HepG2 (cell line): ENCODE results near the gene ACTA2. TPM values are rescaled to one million over a fixed set of nuclear protein-coding genes. Genes with fewer than 3 reads are reported as not detected.

Experiments
- ATAC-seq: fragments of 200-7000 bp; cut with Tn5 transposase; 3 replicates; pipeline ENCODE4 v1.9.1; 2020; ENCODE audit warnings: mild to moderate bottlenecking, moderate library complexity
- BruUV-seq: library from RNA; stranded (reverse); fragments of 400-500 nt; replicated peaks from 2 replicates; lab custom pipeline; 2021; lab: Mats Ljungman, UMichigan
- CTCF ChIA-PET: fragments of 300-600 bp; formaldehyde crosslinking; extraction: SDS; loops from one replicate; lab custom pipeline; 2021; ENCODE audit warnings: low total read pairs, inconsistent platforms, low intra/inter-chr PET ratio; lab: Yijun Ruan, JAX
- POLR2A ChIA-PET: fragments of 350-600 bp; sonication (Branson Sonifier 250); formaldehyde crosslinking; loops from one replicate; lab custom pipeline; 2020; ENCODE audit warnings: antibody characterized with exemption, inconsistent platforms; lab: Yijun Ruan, JAX
- DNase-seq: peaks from one replicate; pipeline ENCODE4 v3.0.0-alpha.2; 2015; ENCODE audit warnings: low spot score
- FAIRE-seq: peaks from 3 replicates; lab custom pipeline; 2011; peaks lifted over from hg19 to GRCh38; lab: Jason Lieb, UNC
- H2AFZ ChIP-seq: one replicate; pipeline ENCODE4 v1.6.1; 2011; ENCODE audit warnings: low read length, inconsistent platforms
- H3K27ac ChIP-seq: fragments of 300-600 bp; 3 replicates; pipeline ENCODE4 v1.8.0; 2011; ENCODE audit warnings: mixed run types, mild to moderate bottlenecking, mixed read lengths, low read length, inconsistent platforms; ENCODE audit not compliant: insufficient read depth; ENCODE audit errors: extremely low read length
- H3K27me3 ChIP-seq, 2 experiments: fragments of 200-600 bp in 1 of 2; 2 replicates in 1 of 2; 3 replicates in 1 of 2; pipeline versions ENCODE4 v1.6.0 to v1.8.0; 2011; ENCODE audit warnings: low read length in 2 of 2, mild to moderate bottlenecking in 2 of 2, moderate library complexity in 2 of 2, inconsistent platforms in 1 of 2; ENCODE audit not compliant: insufficient read depth in 2 of 2, control insufficient read depth in 1 of 2
- H3K36me3 ChIP-seq, 2 experiments: fragments of 200-600 bp in 1 of 2; replicated peaks in 1 of 2; 2 replicates in 1 of 2; 3 replicates in 1 of 2; pipeline versions ENCODE4 v1.5.1 to v1.8.0; 2011; ENCODE audit warnings: low read length in 2 of 2, inconsistent platforms in 1 of 2; ENCODE audit not compliant: insufficient read depth in 2 of 2, control insufficient read depth in 1 of 2
- H3K4me1 ChIP-seq: 2 replicates; pipeline ENCODE4 v1.5.1; 2012; ENCODE audit warnings: low read length, inconsistent platforms; ENCODE audit not compliant: insufficient read depth
- H3K4me2 ChIP-seq: 2 replicates; pipeline ENCODE4 v1.6.0; 2011; ENCODE audit warnings: low read depth, low read length, inconsistent platforms
- H3K4me3 ChIP-seq, 3 experiments: fragments of 200-600 bp in 1 of 3; sonication (generic), shearing (Covaris generic) in 1 of 3; replicated peaks in 1 of 3; 2 replicates each; pipeline ENCODE4 v1.5.1; 2011 to 2016; ENCODE audit warnings: low read length in 3 of 3, inconsistent platforms in 2 of 3, low read depth in 2 of 3, mild to moderate bottlenecking in 2 of 3, control low read depth in 1 of 3, mixed read lengths in 1 of 3; ENCODE audit not compliant: insufficient read depth in 1 of 3
- H3K79me2 ChIP-seq: one replicate; pipeline ENCODE4 v1.6.1; 2011; ENCODE audit warnings: low read length, inconsistent platforms; ENCODE audit not compliant: insufficient read depth
- H3K9ac ChIP-seq: 2 replicates; pipeline ENCODE4 v1.6.0; 2011; ENCODE audit warnings: mild to moderate bottlenecking, low read depth, low read length, inconsistent platforms; ENCODE audit not compliant: insufficient read depth
- H3K9me3 ChIP-seq: 2 replicates; pipeline ENCODE4 v1.5.1; 2012; ENCODE audit warnings: mild to moderate bottlenecking, low read length
- H4K20me1 ChIP-seq: 2 replicates; pipeline ENCODE4 v1.6.0; 2011; ENCODE audit warnings: inconsistent platforms, mild to moderate bottlenecking, low read length, moderate library complexity; ENCODE audit not compliant: insufficient read depth
- CREB1 ChIP-seq, 2 experiments: fragments of 450-650 bp in 1 of 2; IDR thresholded peaks; 2 replicates each; pipeline ENCODE4 v1.6.1; 2016 to 2017; ENCODE audit warnings: control low read depth in 1 of 2, mild to moderate bottlenecking in 1 of 2, missing compliant biosample characterization in 1 of 2, missing genetic modification characterization in 1 of 2
- NFKBIZ ChIP-seq: IDR thresholded peaks from 2 replicates; pipeline ENCODE4 v1.6.1; 2018; ENCODE audit warnings: missing genetic modification reagents, missing compliant biosample characterization
- ZNF281 ChIP-seq: sonication (generic); formaldehyde crosslinking; IDR thresholded peaks from 2 replicates; pipeline ENCODE4 v1.4.0; 2020; ENCODE audit warnings: missing genetic modification reagents, borderline replicate concordance
- ZNF296 ChIP-seq: sonication (generic); formaldehyde crosslinking; conservative IDR thresholded peaks from 2 replicates; pipeline ENCODE4 v1.5.0; 2020; ENCODE audit warnings: mild to moderate bottlenecking, missing genetic modification reagents
- ZNF747 ChIP-seq: sonication (generic); formaldehyde crosslinking; IDR thresholded peaks from 2 replicates; pipeline ENCODE4 v1.8.1; 2023; ENCODE audit warnings: missing genetic modification reagents, mild to moderate bottlenecking, borderline replicate concordance
- WGBS: methylation state at CpG from one replicate; pipeline ENCODE4 v1.1.6; 2017; ENCODE audit warnings: low lambda C conversion rate; 5-methylcytosine and 5-hydroxymethylcytosine counted together
- in situ Hi-C: cut with HindIII; loops from 2 replicates; pipeline ENCODE4 v1.10.0; 2017; ENCODE audit warnings: low pct_unique_long_range_greater_than_20kb; ENCODE audit not compliant: extremely low pct_ligation_motif_present
- intact Hi-C: fragments of 100-400 bp; cut with micrococcal nuclease; formaldehyde crosslinking; loops from one replicate; pipeline ENCODE4 v1.10.0; 2022; ENCODE audit not compliant: unreplicated experiment
- polyA plus RNA-seq, 8 experiments: library from polyadenylated mRNA; depleted of rRNA in 3 of 8; stranded (reverse) in 7 of 8; unstranded in 1 of 8; fragments of >200 nt; fragmentation: Illumina TruSeq in 4 of 8; extraction: Trizol in 4 of 8; gene quantifications; 2 replicates each; pipeline versions ENCODE4 v1.2.1 to v1.2.3, GENCODE V29; 2011 to 2016; ENCODE audit warnings: low read depth in 4 of 8, missing spikeins in 1 of 8, mixed read lengths in 1 of 8; ENCODE audit not compliant: insufficient read depth in 1 of 8
- total RNA-seq, 5 experiments: library from RNA; depleted of rRNA; stranded (reverse); fragments of >200 nt; fragmentation: Illumina TruSeq; extraction: Trizol; gene quantifications; 2 replicates each; pipeline ENCODE4 v1.2.3, GENCODE V29; 2016; ENCODE audit warnings: low read depth in 1 of 5

ACTA2 gene
- total and polyA plus RNA-seq, 2 of the 13 experiments (the other 11 are each of a cell fraction or from before 2014, with no cell fraction given): 21.8 to 59.9 TPM

- intact Hi-C loops: no loop called here
- Histone ChIP-seq H3K27me3 (no peaks in the 10 kb centered on the region), H4K20me1 (no peaks in the 10 kb centered on the region), H3K9ac (no peak overlapping the region), H3K27ac (no peak overlapping the region), H3K4me3 (no peak overlapping the region), H2AFZ (no peak overlapping the region), H3K9me3 (no peaks in the 10 kb centered on the region), H3K4me1 (no peaks in the 10 kb centered on the region), H3K4me2 (no peak overlapping the region), H3K36me3 (peaks cover 0 to 7% of the 10 kb centered on the region in 2 experiments; a peak in 1 of 5 replicates), H3K79me2 (no peaks in the 10 kb centered on the region)
- TF ChIP-seq NFKBIZ (CRISPR knock-in tag): no peak
- TF ChIP-seq ZNF281 (CRISPR knock-in tag): no peak
- TF ChIP-seq ZNF296 (CRISPR knock-in tag): no peak
- no peak for TF ChIP-seq CREB1 (IDR thresholded peaks at IDR 0.05)
- no peak for TF ChIP-seq CREB1 (CRISPR knock-in tag; IDR thresholded peaks at IDR 0.05)
- no peak for TF ChIP-seq ZNF747 (CRISPR knock-in tag)
- 87% methylated on average over 5 of the region's 5 CpGs for WGBS
- DNase-seq (no peak), ATAC-seq (no peak), FAIRE-seq (no peak)
- in situ Hi-C loops: no loop called here
- ChIA-PET POLR2A (no interaction called here), CTCF (no interaction called here)
- BruUV-seq: no TSS peak
These were observed 48.6 kb upstream of the ACTA2 start for GRCh38 chr10:89001024-89001728.
